NCI-H345 treated with DMSO at 0.1 percent for 48 hours (cell line): ENCODE data around the gene PRICKLE1.

Source experiments
- DNase-seq: peaks from one replicate; lab custom pipeline; 2025; ENCODE audit not compliant: unreplicated experiment; lab: John Stamatoyannopoulos, UW

PRICKLE1 gene

DNA sequence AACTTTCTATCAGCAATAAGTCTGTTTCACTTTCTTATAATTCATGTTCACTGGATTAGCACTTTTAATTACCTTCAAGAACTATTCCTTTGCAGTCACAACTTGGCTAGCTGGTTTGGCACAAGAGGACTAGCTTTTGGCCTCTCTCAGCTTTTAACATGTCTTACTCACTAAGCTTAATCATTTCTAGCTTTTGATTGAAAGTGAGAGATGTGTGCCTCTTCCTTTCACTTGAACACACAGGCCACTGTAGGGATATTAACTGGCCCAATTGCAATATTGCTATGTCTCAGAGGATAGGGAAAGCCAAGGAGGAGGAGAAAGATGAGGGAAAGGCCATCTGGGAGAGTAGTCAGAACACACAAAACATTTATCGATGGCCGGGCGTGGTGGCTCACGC is 92.7 kb downstream of the PRICKLE1 start:
- no peak for DNase-seq

DNA sequence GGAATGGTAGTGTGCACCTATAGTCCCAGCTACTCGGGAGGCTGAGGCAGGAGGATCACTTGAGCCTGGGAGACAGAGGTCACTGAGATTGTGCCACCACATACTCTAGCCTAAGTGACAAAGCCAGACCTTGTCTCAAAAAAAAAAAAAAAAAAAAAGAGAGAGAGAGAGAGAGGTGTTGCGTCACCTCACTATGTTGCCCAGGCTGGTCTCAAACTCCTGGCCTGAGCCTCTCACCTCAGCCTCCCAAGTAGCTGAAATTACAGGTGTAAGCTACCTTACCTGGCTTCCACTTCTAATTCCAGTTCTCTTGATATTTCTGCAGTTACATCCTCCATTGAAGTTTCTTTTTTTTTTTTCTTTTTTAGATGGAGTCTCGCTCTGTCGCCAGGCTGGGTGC is 94.3 kb downstream of the PRICKLE1 start:
- DNase-seq = no peak

DNA sequence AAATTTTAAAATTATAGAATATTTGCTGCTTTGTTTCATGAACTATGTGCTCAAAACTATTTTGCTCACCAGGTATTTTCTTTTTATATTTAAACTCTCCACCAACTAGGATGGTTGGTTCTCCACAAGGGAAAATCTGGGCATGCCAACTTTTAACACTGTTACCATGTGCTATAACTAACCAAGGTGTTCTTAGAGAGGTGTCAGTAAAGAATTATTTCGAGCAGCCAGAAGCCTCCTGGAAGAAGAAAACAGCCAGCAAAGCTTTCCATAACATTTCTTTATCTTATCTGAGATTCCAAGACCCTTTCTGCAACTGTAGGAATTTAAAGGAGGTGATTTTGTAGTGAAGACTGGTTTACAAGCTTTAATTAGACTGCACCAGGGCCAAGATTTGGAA is 97.3 kb downstream of the PRICKLE1 start:
- DNase-seq = no peak

DNA sequence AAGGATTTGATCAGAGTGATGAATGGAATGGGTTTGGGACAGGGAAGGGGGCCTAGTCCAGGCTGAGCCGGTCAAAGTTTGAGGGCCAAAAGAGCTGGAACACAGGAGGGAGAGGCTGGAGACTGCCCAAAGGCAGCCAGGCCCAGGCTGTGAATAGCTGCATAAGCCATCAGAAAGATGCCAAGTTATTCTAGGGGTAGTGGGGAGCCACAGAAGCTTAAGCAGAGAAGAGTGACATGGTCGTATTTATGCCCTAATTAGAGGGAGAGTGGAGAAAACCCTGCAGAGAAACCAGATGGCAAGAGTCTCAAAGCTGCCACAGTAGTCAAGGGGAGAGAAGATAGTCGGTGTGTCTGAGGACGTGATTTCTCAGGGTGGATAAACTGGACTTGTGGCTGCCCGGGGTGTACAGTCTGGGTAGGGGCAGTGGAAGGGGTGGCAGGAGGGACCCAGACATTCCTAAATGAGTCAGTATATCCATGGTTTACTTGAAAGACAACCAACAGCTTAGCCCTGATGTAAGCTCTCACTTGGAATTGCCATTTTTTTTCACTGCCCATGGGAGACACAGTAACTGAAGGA is 99.2 kb downstream of the PRICKLE1 start:
- no peak for DNase-seq

DNA sequence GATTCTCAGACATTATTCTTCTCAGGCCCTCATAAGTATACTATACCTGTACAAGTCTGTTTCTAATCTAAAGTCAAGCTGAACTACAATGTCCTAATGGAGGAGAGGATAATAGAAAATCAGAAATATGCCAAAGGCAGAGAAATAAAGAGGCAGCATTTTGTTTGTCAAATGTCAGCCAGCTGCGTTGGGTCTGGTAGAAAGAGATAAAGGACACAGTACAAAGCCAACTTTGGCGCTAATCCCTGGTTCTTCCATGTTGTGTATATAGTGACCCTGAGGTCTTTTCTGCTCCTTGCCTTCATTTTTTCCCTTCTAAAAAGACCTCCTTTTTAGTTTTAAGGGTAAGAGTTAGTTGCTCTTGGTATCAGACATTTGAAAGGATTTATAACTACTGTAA is 103.1 kb downstream of the PRICKLE1 start:
- DNase-seq = no peak

DNA sequence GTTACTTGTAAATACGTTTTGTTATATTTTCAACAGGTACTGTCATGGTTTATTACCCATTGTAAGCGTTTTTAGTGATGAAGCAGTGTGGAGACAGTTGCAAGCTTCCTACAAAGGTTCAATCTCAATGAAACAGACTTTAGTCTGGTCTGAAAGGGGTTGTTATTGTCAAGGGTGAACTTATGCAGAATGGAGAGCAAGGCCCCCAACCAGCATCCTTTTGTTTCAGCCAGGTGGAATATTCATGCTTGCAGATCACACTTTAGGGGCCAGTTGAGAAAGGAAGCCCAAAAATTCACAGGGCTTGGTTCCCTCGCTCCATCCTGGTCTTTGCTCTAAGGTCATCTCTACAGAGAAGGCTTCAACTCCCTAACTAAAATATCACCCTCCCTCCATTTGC is 103.7 kb downstream of the PRICKLE1 start:
- no peak for DNase-seq

DNA sequence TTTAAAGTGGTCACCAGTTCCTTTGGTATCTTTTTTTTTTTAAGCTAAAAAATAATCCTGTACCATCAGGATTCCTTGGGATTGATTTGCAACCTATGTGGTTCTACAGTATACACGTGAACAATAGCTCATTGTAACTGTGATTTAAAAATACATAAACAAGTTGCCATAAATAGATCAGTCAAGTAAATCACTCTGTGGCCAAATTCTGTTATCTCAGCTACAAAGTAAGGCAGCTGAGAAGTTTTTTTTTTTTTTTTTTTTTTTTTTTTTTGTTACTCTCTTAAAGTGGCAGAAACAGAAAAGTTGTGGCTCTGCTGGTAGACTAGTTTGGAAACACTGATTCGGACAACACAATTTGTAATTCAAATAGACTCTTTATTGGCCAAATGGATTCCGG is 104.5 kb downstream of the PRICKLE1 start:
- DNase-seq = no peak

DNA sequence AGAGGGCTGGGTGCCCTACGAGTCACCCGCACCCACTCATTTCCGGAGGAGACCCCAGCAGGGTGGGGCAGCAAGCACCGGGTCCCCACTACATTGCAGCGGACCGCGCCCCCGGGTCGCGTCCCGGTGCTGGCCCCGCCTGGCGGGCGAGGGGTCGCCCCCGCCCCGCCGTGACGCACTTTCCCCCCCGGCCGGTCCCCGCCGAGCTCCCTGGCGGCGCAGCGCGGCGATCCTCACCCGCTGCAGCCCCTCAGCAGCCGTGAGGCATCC is 106.1 kb downstream of the PRICKLE1 start:
- no peak for DNase-seq

DNA sequence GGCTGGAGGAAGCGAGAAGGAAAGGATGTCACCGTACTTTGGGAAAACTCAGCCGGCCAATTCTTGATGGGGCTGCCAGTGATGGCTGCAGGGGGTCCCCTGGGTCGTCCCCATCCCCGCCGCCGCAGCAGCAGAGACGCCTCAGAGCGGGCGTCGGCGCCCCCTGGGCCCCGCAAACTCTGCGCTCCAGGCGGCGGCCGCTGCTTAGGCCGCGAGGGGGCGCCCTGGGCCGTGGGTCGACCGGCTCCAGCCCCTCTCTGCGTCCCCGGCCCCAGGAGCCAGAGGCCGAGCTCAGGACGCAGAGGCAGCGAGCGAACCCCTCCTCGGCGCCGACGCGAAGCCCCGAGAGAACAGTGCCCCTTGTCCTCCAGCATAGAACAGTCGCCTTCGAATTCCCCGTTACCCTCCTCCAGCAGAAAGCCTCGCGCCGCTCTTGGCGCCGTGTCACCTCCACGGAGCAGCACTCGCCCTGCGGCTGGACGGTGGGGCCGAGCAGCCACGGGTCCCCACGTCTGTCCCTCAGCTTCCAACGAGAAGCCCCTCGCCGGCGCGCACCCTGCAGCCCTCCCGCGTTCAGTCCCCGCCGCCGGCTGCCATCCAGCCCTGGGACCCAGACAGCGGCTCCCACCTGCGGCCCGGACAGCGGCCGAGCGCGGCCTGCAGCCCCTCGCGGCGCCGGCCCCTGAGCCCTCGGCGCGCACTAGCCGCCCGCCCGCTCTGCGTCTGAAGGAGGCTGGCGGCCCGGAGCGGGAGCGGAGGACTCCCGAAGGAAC is 106.6 kb downstream of the PRICKLE1 start:
- DNase-seq = no peak

DNA sequence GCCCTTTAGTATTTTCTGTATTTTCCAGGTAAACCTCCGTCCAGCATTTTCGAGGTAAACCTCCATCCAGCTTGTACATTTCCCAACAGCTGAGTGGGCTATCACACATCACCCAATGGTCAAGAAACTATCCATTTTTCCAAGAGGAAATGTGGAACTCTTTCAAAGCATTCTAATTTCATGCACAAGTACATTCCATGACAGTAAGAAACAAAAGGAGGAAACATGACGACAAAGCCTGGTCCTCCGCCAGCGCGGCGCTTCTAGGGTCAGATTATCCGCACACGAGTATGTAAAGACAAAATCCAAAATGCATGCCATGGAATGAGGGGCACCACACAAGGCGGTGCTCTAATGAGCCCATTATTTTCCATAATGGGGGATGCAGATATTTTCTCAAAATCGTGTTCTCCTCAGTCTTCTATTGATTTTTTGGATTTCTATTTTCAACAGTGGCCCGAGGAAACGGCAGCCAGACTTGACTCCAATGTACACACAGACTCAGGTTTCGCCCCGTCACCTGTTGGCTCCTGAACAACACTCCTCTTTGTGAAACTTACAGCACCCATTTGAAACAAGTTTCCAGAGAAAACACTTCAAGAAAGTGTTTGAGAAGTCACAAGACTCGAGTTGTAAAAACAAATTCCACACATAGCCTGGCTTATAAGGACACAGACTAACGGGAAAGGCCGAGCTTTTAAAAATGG is 107.4 kb downstream of the PRICKLE1 start:
- DNase-seq = no peak

DNA sequence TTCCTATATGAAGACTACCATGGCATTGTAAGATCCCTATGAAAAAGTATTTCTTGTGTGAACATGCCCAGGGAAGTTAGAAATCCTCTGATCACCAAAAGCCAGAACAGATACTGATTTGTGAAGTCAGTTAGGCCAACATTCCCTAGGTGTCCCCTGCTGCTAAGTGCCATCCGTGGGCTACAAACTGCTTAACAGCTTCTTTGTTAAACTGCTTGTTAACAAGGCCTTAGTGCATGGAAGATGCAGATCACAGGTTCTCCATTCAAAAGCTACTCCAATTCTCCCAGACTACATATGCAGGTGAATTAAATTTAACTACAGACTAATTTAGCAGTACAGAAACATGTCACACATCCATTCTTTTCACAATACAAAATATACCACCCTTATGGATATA is 108.2 kb downstream of the PRICKLE1 start:
- no peak for DNase-seq

DNA sequence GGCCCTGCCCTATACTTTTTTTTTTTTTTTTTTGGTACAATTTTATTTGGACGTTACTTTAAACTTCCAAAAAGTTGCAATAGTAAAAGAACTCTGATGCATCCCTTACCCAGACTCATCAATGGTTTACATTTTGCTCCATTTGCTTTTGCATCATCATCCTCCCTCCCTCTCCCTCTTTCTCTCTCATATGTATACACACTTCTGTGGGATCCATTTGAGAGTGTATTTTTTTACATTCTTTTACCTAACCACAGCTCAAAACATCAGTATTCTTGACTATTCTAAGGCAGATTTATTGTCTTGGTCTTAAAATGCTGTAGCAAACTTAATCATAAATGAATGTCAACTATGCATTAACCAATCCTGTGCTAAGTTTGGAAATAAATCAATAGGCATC is 111.6 kb downstream of the PRICKLE1 start:
- no peak for DNase-seq

DNA sequence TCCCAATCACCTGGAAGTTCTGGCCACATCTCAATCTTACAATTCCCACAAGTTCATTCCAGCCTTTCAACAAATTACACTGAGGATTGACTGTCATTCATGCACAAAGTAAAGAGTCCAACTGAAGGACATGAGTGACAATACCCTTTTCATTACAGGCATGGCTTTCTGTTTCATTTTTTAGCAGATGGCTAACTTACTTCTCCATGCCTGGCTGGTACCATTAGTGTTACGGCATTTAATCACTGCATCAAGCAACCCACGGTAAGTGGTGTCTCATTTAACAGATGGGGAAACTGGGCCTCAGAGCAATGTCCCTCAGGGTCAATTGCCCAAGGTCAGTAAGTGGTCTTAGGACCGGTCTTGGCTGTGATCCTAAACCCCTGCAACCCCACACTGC is 114.4 kb downstream of the PRICKLE1 start:
- DNase-seq = no peak

DNA sequence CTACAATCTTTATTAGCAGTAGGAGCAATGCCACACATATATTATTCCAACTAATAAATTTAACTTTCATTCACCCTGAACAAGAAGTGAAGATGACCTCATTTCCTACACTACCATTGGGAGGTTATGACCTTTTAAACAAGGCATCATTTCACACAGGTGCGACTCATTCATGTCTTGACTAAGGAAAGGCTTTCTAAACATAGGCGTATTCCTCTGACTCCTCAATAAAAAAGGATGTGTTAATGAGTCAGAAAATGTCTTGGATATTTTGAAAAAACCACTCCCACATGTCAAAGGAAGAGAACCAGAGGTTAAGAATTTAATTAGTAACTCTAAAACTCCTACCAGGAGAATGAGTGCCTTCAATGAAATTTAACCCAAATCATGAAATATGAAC is 115.2 kb downstream of the PRICKLE1 start:
- no peak for DNase-seq

DNA sequence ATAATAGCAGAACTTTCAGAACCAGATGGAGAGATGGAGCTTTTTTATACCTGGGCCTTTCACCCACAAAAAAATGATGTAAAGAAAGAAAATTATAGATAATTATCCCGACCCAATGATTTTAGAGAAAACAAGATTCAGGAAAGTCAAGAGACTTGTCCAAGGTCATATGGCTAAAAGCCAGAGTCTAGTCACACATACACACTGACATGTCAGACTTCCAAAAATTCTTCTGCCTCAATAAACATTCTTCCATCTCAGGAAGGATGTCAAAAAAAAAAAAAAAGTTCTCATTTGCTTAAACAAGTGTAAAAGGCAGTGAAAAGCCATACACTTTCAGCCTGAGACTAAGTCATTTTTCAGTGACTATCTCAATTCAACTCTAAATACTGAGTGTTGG is 116.0 kb downstream of the PRICKLE1 start:
- DNase-seq = no peak

DNA sequence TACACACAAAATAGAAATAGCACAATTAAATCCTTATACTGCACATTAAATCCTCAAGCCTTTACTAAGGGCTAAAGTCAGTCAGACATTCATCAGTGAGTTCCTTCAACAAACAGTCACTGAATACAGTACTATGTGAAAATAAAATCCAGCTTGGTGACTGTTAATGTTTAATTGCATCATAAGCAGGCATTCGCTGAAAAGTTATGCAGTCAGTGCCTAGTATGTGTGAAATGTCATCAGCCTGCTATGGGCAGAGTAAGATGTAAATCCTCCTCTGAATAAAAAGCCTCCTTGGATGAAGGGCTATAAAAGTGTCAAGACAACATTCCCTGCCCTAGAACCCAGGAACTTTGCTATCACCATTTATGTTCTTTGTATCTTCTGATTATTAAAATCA is 116.4 kb downstream of the PRICKLE1 start:
- no peak for DNase-seq

DNA sequence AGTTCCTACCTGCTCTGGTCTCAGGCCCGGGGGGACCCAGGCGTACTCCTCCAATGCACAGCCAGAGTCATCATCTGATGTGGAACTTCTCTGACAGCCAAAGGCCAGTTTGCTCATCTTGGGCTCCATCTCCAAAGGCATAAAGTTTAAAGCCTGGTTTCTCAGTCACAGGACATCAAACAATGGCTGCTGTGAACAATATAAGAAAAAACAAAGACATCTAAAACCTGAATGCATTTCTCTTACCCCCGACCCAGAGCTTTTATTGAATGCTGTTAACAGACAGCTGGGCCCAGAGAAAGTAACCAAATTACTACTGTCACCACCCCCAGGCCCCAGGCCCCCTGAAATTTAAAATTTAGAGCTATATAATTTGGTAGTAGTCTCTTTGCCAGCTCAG is 117.2 kb downstream of the PRICKLE1 start:
- no peak for DNase-seq

DNA sequence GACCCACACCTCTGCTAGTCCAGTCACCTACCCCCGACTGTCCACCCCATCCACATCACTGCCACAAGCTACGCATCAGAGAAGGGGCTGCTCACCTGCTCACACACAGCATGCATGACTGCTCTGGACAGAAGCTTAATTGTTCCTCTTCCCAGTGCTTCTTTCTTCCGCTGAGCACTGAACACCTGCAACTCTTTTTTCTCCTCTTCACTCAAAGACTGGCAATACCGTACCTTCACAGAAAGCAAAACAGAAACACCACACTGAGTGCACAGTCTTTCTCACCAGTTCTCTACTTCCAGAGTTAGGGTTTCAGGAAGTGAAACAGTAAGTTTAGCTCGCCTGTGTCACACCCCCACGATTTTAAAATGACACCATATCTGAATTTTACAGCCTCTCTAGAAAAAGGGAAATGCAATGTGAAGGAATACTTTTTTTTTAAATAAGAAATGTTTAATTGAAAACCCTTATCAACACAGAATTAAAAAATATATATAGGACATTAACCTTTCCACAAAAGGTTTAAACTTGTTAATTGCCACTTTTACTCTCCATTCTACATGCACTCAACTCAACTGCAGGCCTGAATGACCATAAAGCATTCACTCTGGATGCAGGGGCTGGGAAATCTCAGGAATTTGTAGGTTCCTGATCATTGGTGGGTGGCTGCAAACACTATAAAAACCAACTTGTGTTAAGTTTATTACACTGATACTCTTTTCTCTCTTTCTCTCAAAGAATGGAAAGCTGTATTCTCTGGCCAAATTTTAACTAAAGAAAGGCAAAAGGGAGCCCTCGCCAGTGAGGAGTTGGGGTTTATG is 120.0 kb downstream of the PRICKLE1 start:
- no peak for DNase-seq

DNA sequence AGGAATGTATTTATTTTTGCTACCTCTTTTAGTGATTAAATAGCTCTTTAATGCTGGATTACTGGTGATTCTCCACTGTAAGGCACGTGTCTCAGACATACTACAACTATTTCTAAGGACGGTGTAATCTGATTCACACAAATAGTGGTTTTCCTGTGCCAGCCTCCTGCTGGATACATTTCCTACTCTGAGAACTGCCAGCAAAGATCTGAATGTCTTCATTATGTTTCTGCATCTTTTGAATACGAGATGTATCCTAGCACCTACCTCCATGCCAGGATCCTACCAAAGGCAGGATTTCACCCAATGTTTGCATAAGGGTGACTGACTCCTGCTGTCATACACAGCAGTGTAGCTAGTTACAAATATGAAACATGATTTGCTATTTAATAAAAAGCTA is 120.6 kb downstream of the PRICKLE1 start:
- no peak for DNase-seq

DNA sequence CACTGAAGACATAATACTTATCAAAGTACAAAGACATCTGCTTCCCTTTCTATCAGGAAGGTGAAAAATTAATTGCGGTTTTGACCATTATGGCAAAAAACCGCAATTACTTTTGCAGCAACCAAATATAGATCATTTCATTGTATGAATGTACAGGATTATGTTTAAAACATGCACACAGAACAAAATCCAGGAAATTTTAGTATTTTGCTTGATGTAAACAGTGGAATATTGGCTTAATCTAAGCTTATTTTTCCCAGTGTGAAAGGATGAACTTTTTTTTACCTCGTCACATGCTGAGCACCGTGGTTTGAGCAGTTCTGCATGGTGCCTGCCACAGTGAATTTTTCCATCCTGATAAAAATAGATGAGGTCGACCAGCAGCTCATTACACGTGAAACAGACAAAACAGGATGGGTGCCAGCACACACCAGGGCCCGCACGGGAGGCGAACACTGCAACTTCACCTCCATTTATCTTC is 121.2 kb downstream of the PRICKLE1 start:
- no peak for DNase-seq

DNA sequence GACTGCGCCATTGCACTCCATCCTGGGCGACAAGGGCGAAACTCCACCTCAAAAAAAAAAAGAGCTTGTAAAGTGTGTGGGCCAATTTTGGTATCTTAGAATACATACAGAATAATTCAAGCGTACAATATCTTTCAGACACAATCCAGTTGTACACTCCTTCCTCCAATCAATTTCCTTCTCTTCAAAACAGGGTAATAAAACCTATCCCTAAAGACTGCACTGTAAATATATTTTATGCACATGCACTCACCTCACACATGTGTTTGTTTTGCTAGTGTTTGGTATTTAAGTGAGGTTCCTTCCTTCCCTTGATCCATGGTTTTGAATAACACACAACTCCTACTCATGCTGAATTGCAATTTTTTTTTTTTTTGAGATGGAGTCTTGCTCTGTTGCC is 125.9 kb downstream of the PRICKLE1 start:
- DNase-seq = no peak

DNA sequence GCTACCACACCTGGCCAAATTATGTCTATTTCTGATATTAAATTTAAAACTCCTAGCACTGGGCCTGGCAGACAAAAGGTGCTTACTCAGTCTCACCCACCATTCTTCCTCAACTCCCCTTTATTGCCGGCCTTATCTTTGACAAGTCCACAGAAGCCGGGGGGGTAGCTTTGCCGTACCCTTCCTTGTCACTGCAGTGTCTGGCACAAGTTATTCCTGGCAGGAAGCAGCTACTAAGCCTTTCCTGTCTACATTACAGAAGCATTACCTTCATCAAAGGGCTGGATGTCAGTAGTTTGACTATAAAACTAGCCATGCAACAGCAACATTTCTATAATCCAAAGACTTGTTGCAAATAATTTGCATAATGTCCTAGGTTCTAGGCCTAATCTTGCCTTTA is 127.1 kb downstream of the PRICKLE1 start:
- no peak for DNase-seq
